Uterus (tissue), 2 donors: Measurements from ENCODE around the gene HIVEP1.

Source experiments
- POLR2A ChIP-seq, 2 donors: fragments of 450-650 bp; IDR thresholded peaks; one replicate each; pipeline ENCODE4 v1.6.1; 2016; ENCODE audit warnings: antibody characterized with exemption in 2 of 2, mild to moderate bottlenecking in 1 of 2, moderate library complexity in 1 of 2
- TF ChIP-seq, protein P1 (sequence below), 4 experiments: fragments of 200-600 bp in 2 of 4; fragments of 450-650 bp in 2 of 4; sonication (generic) in 2 of 4; IDR thresholded peaks; one replicate each; pipeline ENCODE4 v1.5.1; 2016 to 2019; ENCODE audit warnings: antibody characterized with exemption in 4 of 4, mild to moderate bottlenecking in 2 of 4, moderate library complexity in 1 of 4

DNA sequence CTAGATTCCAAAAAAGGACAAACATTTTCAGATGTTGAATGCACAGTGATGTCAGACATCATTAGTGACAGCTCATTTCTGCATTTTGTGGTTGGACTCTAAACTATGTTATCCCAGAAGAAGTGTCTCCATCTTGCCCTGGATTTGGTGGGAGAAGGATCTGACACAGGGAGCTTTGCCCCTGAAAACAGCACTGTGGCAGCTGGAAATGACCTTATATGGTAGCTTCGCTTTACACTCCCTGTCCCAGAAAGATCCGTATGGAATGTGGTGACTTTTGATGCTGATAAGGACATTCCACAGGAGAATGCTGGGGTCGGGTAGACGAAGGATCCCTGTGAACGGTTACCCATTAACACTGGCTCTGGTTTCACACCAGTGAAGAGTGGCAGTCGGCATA is 190.9 kb downstream of the HIVEP1 start:
- TF ChIP-seq, protein P1, sequence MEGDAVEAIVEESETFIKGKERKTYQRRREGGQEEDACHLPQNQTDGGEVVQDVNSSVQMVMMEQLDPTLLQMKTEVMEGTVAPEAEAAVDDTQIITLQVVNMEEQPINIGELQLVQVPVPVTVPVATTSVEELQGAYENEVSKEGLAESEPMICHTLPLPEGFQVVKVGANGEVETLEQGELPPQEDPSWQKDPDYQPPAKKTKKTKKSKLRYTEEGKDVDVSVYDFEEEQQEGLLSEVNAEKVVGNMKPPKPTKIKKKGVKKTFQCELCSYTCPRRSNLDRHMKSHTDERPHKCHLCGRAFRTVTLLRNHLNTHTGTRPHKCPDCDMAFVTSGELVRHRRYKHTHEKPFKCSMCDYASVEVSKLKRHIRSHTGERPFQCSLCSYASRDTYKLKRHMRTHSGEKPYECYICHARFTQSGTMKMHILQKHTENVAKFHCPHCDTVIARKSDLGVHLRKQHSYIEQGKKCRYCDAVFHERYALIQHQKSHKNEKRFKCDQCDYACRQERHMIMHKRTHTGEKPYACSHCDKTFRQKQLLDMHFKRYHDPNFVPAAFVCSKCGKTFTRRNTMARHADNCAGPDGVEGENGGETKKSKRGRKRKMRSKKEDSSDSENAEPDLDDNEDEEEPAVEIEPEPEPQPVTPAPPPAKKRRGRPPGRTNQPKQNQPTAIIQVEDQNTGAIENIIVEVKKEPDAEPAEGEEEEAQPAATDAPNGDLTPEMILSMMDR (IDR thresholded peaks at IDR 0.05): no peak
- TF ChIP-seq POLR2A (IDR thresholded peaks at IDR 0.05): no peak
